GM12878 (cell line): ENCODE measurements around the gene ADAM29. TPM values are rescaled to one million over a fixed set of nuclear protein-coding genes. Genes with fewer than 3 reads are reported as not detected.

Source experiments
- ATF7 ChIP-seq: fragments of 450-650 bp; IDR thresholded peaks from 2 replicates; pipeline ENCODE4 v1.6.1; 2016; ENCODE audit warnings: low read depth, mild to moderate bottlenecking
- CREB1 ChIP-seq: IDR thresholded peaks from 2 replicates; pipeline ENCODE4 v1.6.1; 2012; ENCODE audit warnings: low read depth, mild to moderate bottlenecking, inconsistent platforms
- EP300 ChIP-seq, 2 experiments: fragments of 150-350 bp in 1 of 2; IDR thresholded peaks; 2 replicates each; pipeline ENCODE4 v1.6.1; 2011 to 2012; ENCODE audit warnings: low read depth in 2 of 2, low read length in 2 of 2, borderline replicate concordance in 1 of 2, improper control_type of control experiment in 1 of 2, inconsistent platforms in 1 of 2; ENCODE audit not compliant: control insufficient read depth in 1 of 2
- GABPA ChIP-seq: IDR thresholded peaks from 2 replicates; pipeline ENCODE4 v1.6.1; 2014; ENCODE audit warnings: antibody characterized with exemption, low read depth, mild to moderate bottlenecking, inconsistent platforms
- IKZF1 ChIP-seq: fragments of 450-650 bp; conservative IDR thresholded peaks from 2 replicates; pipeline ENCODE4 v1.6.1; 2017; ENCODE audit warnings: antibody characterized with exemption, mild to moderate bottlenecking
- MTA2 ChIP-seq: fragments of 450-650 bp; IDR thresholded peaks from 2 replicates; pipeline ENCODE4 v1.6.1; 2016; ENCODE audit warnings: low read depth, mild to moderate bottlenecking, moderate library complexity
- MYB ChIP-seq: fragments of 150-350 bp; IDR thresholded peaks from 2 replicates; pipeline ENCODE4 v1.6.1; 2014; ENCODE audit warnings: mild to moderate bottlenecking, low read depth, low read length, borderline replicate concordance
- NFYB ChIP-seq: IDR thresholded peaks from 2 replicates; pipeline ENCODE4 v1.6.1; 2011; ENCODE audit warnings: low read depth, mild to moderate bottlenecking, low read length, improper control_type of control experiment, moderate library complexity; ENCODE audit not compliant: insufficient read depth
- POLR2AphosphoS2 ChIP-seq: IDR thresholded peaks from 2 replicates; pipeline ENCODE4 v1.6.1; 2011; ENCODE audit warnings: low read depth, mild to moderate bottlenecking, low read length, improper control_type of control experiment, moderate library complexity
- RUNX3 ChIP-seq: IDR thresholded peaks from 2 replicates; pipeline ENCODE4 v1.6.1; 2012; ENCODE audit warnings: low read length, inconsistent platforms
- TCF3 ChIP-seq: IDR thresholded peaks from 2 replicates; pipeline ENCODE4 v1.6.1; 2012; ENCODE audit warnings: low read depth, mild to moderate bottlenecking, low read length, borderline replicate concordance; ENCODE audit not compliant: insufficient read depth
- ZNF217 ChIP-seq: fragments of 450-650 bp; IDR thresholded peaks from 2 replicates; pipeline ENCODE4 v1.6.1; 2017; ENCODE audit warnings: antibody characterized with exemption, mild to moderate bottlenecking
- ZNF384 ChIP-seq: IDR thresholded peaks from 2 replicates; pipeline ENCODE4 v1.6.1; 2012; ENCODE audit warnings: low read depth, mild to moderate bottlenecking, low read length, improper control_type of control experiment, borderline replicate concordance
- ZSCAN29 ChIP-seq: fragments of 450-650 bp; IDR thresholded peaks from 2 replicates; pipeline ENCODE4 v1.6.1; 2017; ENCODE audit warnings: mild to moderate bottlenecking, moderate library complexity
- ZZZ3 ChIP-seq: IDR thresholded peaks from 2 replicates; pipeline ENCODE4 v1.6.1; 2011; ENCODE audit warnings: low read depth; ENCODE audit not compliant: control insufficient read depth, insufficient read length
- polyA plus RNA-seq, 11 experiments: library from polyadenylated mRNA; depleted of rRNA in 4 of 11; unstranded in 6 of 11; stranded (reverse) in 5 of 11; fragments of >200 nt; fragmentation: Nextera tagmentation in 4 of 11; fragmentation: Illumina TruSeq in 1 of 11; extraction: Ambion mirVana in 4 of 11; extraction: Trizol in 1 of 11; gene quantifications; 1 replicate in 1 of 11; 2 replicates in 10 of 11; pipeline versions ENCODE4 v1.2.1 to v1.2.3, GENCODE V29; 2011 to 2016; ENCODE audit warnings: inconsistent platforms in 2 of 11, missing spikeins in 2 of 11, low read depth in 1 of 11
- total RNA-seq, 4 experiments: library from RNA; depleted of rRNA in 3 of 4; stranded (reverse); fragments of >200 nt in 3 of 4; fragmentation: Illumina TruSeq in 1 of 4; extraction: Trizol in 1 of 4; gene quantifications; 2 replicates each; pipeline versions ENCODE4 v1.2.1 to v1.2.3, GENCODE V29; 2013 to 2021
- TF ChIP-seq, protein P1 (sequence below): IDR thresholded peaks from 2 replicates; pipeline ENCODE4 v1.6.1; 2012; ENCODE audit warnings: improper control_type of control experiment, low read depth, low read length; ENCODE audit not compliant: insufficient replicate concordance
- TF ChIP-seq, protein P2 (sequence below): fragments of 150-350 bp; IDR thresholded peaks from 2 replicates; pipeline ENCODE4 v1.6.1; 2014; ENCODE audit warnings: mild to moderate bottlenecking, low read depth, low read length

ADAM29 gene
- total and polyA plus RNA-seq, 10 of the 15 experiments (the other 5 are each of a cell fraction or from before 2014, with no cell fraction given): 0.04 to 0.20 (median 0.10) TPM; not detected in 7

- TF ChIP-seq, protein P1, sequence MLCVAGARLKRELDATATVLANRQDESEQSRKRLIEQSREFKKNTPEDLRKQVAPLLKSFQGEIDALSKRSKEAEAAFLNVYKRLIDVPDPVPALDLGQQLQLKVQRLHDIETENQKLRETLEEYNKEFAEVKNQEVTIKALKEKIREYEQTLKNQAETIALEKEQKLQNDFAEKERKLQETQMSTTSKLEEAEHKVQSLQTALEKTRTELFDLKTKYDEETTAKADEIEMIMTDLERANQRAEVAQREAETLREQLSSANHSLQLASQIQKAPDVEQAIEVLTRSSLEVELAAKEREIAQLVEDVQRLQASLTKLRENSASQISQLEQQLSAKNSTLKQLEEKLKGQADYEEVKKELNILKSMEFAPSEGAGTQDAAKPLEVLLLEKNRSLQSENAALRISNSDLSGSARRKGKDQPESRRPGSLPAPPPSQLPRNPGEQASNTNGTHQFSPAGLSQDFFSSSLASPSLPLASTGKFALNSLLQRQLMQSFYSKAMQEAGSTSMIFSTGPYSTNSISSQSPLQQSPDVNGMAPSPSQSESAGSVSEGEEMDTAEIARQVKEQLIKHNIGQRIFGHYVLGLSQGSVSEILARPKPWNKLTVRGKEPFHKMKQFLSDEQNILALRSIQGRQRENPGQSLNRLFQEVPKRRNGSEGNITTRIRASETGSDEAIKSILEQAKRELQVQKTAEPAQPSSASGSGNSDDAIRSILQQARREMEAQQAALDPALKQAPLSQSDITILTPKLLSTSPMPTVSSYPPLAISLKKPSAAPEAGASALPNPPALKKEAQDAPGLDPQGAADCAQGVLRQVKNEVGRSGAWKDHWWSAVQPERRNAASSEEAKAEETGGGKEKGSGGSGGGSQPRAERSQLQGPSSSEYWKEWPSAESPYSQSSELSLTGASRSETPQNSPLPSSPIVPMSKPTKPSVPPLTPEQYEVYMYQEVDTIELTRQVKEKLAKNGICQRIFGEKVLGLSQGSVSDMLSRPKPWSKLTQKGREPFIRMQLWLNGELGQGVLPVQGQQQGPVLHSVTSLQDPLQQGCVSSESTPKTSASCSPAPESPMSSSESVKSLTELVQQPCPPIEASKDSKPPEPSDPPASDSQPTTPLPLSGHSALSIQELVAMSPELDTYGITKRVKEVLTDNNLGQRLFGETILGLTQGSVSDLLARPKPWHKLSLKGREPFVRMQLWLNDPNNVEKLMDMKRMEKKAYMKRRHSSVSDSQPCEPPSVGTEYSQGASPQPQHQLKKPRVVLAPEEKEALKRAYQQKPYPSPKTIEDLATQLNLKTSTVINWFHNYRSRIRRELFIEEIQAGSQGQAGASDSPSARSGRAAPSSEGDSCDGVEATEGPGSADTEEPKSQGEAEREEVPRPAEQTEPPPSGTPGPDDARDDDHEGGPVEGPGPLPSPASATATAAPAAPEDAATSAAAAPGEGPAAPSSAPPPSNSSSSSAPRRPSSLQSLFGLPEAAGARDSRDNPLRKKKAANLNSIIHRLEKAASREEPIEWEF: peak; percentile 44
- TF ChIP-seq NFYB (0 out of 2 replicates have a peak, but pooled peaks have one; percentile 30), GABPA (peak; percentile 9; the same call in 1 of the 2 replicates), ATF7 (peak; percentile 52; the same call in 1 of the 2 replicates), ZNF384 (peak; percentile 82; the same call in 1 of the 2 replicates), POLR2AphosphoS2 (no peak), IKZF1 (peak; percentile 82), CREB1 (no peak), ZSCAN29 (no peak), RUNX3 (peak; percentile 68), MTA2 (peak; percentile 83), TCF3 (peak; percentile 41; the same call in 1 of the 2 replicates), ZNF217 (no peak), MYB (peak; percentile 88), EP300 (IDR thresholded peaks at IDR 0.05; ENCODE audit: borderline replicate concordance in 1 of 2, control insufficient read depth in 1 of 2, low read depth in 2 of 2, low read length in 2 of 2) (peak; percentile 63 to 97), ZZZ3 (no peak)
- TF ChIP-seq, protein P2, sequence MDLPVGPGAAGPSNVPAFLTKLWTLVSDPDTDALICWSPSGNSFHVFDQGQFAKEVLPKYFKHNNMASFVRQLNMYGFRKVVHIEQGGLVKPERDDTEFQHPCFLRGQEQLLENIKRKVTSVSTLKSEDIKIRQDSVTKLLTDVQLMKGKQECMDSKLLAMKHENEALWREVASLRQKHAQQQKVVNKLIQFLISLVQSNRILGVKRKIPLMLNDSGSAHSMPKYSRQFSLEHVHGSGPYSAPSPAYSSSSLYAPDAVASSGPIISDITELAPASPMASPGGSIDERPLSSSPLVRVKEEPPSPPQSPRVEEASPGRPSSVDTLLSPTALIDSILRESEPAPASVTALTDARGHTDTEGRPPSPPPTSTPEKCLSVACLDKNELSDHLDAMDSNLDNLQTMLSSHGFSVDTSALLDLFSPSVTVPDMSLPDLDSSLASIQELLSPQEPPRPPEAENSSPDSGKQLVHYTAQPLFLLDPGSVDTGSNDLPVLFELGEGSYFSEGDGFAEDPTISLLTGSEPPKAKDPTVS: no peak
Observed at GRCh38 chr4:174928174-174928573, 10.0 kb downstream of the ADAM29 start (continued).
